H1 (cell line): ENCODE results near the gene ARPP21. TPM values are rescaled to one million over a fixed set of nuclear protein-coding genes. Genes with fewer than 3 reads are reported as not detected.

Source experiments
- BRCA1 ChIP-seq: IDR thresholded peaks from 2 replicates; pipeline ENCODE4 v1.6.1; 2012; ENCODE audit warnings: low read depth, low read length, improper control_type of control experiment
- CBX8 ChIP-seq: fragments of 300-800, 300-1000 bp; sonication (generic); IDR thresholded peaks from 2 replicates; pipeline ENCODE4 v1.7.1; 2016; ENCODE audit warnings: low read depth, low read length, borderline replicate concordance
- FOSL1 ChIP-seq: IDR thresholded peaks from 2 replicates; pipeline ENCODE4 v1.6.1; 2011; ENCODE audit warnings: mild to moderate bottlenecking, low read depth, low read length, moderate library complexity; ENCODE audit not compliant: insufficient read depth
- JUN ChIP-seq: IDR thresholded peaks from 2 replicates; pipeline ENCODE4 v1.6.1; 2011; ENCODE audit warnings: low read depth, mild to moderate bottlenecking, improper control_type of control experiment, low read length
- PHF8 ChIP-seq: fragments of 200-600 bp; sonication (generic); conservative IDR thresholded peaks from 2 replicates; pipeline ENCODE4 v1.7.1; 2012; ENCODE audit warnings: low read depth, mild to moderate bottlenecking, inconsistent platforms, low read length, moderate library complexity
- RXRA ChIP-seq: IDR thresholded peaks from 2 replicates; pipeline ENCODE4 v1.6.1; 2011; ENCODE audit warnings: low read depth, mild to moderate bottlenecking, low read length, moderate library complexity; ENCODE audit not compliant: insufficient read depth
- SIRT6 ChIP-seq: IDR thresholded peaks from one replicate; pipeline ENCODE4 v1.7.1; 2012; ENCODE audit warnings: low read length, inconsistent platforms
- SP2 ChIP-seq: IDR thresholded peaks from 2 replicates; pipeline ENCODE4 v1.6.1; 2012; ENCODE audit warnings: mild to moderate bottlenecking, low read length, inconsistent platforms
- ZNF274 ChIP-seq: IDR thresholded peaks from 2 replicates; pipeline ENCODE4 v1.7.0; 2012; ENCODE audit warnings: low read length, borderline replicate concordance; ENCODE audit errors: extremely low read depth
- polyA plus RNA-seq, 7 experiments: library from polyadenylated mRNA; depleted of rRNA in 3 of 7; stranded (reverse) in 5 of 7; unstranded in 2 of 7; fragments of >200 nt in 5 of 7; fragments of 200-250 nt in 2 of 7; gene quantifications; 1 replicate in 5 of 7; 2 replicates in 1 of 7; 4 replicates in 1 of 7; pipeline versions ENCODE4 v1.2.1 to v1.2.3, GENCODE V29; 2011 to 2013; ENCODE audit warnings: missing spikeins in 2 of 7, mixed read lengths in 2 of 7
- total RNA-seq: library from RNA; stranded (reverse); fragmentation: NEBNext Ultra II Directional; extraction: Animal tissue kit (Norgen Biotek cat#: 25700); gene quantifications from 2 replicates; pipeline ENCODE4 v1.2.1, GENCODE V29; 2021
- TF ChIP-seq, protein P1 (sequence below): fragments of 300-600 bp; sonication (generic); IDR thresholded peaks from 2 replicates; pipeline ENCODE4 v1.7.1; 2012; ENCODE audit warnings: low read length, moderate library complexity, mild to moderate bottlenecking, inconsistent platforms; ENCODE audit not compliant: insufficient replicate concordance
- TF ChIP-seq, protein P2 (sequence below): IDR thresholded peaks from 2 replicates; pipeline ENCODE4 v1.6.1; 2012; ENCODE audit warnings: low read length, inconsistent platforms

The ARPP21 gene
- total and polyA plus RNA-seq, 2 of the 8 experiments (the other 6 are each of a cell fraction or from before 2014, with no cell fraction given), result not detected

- TF ChIP-seq, protein P1, sequence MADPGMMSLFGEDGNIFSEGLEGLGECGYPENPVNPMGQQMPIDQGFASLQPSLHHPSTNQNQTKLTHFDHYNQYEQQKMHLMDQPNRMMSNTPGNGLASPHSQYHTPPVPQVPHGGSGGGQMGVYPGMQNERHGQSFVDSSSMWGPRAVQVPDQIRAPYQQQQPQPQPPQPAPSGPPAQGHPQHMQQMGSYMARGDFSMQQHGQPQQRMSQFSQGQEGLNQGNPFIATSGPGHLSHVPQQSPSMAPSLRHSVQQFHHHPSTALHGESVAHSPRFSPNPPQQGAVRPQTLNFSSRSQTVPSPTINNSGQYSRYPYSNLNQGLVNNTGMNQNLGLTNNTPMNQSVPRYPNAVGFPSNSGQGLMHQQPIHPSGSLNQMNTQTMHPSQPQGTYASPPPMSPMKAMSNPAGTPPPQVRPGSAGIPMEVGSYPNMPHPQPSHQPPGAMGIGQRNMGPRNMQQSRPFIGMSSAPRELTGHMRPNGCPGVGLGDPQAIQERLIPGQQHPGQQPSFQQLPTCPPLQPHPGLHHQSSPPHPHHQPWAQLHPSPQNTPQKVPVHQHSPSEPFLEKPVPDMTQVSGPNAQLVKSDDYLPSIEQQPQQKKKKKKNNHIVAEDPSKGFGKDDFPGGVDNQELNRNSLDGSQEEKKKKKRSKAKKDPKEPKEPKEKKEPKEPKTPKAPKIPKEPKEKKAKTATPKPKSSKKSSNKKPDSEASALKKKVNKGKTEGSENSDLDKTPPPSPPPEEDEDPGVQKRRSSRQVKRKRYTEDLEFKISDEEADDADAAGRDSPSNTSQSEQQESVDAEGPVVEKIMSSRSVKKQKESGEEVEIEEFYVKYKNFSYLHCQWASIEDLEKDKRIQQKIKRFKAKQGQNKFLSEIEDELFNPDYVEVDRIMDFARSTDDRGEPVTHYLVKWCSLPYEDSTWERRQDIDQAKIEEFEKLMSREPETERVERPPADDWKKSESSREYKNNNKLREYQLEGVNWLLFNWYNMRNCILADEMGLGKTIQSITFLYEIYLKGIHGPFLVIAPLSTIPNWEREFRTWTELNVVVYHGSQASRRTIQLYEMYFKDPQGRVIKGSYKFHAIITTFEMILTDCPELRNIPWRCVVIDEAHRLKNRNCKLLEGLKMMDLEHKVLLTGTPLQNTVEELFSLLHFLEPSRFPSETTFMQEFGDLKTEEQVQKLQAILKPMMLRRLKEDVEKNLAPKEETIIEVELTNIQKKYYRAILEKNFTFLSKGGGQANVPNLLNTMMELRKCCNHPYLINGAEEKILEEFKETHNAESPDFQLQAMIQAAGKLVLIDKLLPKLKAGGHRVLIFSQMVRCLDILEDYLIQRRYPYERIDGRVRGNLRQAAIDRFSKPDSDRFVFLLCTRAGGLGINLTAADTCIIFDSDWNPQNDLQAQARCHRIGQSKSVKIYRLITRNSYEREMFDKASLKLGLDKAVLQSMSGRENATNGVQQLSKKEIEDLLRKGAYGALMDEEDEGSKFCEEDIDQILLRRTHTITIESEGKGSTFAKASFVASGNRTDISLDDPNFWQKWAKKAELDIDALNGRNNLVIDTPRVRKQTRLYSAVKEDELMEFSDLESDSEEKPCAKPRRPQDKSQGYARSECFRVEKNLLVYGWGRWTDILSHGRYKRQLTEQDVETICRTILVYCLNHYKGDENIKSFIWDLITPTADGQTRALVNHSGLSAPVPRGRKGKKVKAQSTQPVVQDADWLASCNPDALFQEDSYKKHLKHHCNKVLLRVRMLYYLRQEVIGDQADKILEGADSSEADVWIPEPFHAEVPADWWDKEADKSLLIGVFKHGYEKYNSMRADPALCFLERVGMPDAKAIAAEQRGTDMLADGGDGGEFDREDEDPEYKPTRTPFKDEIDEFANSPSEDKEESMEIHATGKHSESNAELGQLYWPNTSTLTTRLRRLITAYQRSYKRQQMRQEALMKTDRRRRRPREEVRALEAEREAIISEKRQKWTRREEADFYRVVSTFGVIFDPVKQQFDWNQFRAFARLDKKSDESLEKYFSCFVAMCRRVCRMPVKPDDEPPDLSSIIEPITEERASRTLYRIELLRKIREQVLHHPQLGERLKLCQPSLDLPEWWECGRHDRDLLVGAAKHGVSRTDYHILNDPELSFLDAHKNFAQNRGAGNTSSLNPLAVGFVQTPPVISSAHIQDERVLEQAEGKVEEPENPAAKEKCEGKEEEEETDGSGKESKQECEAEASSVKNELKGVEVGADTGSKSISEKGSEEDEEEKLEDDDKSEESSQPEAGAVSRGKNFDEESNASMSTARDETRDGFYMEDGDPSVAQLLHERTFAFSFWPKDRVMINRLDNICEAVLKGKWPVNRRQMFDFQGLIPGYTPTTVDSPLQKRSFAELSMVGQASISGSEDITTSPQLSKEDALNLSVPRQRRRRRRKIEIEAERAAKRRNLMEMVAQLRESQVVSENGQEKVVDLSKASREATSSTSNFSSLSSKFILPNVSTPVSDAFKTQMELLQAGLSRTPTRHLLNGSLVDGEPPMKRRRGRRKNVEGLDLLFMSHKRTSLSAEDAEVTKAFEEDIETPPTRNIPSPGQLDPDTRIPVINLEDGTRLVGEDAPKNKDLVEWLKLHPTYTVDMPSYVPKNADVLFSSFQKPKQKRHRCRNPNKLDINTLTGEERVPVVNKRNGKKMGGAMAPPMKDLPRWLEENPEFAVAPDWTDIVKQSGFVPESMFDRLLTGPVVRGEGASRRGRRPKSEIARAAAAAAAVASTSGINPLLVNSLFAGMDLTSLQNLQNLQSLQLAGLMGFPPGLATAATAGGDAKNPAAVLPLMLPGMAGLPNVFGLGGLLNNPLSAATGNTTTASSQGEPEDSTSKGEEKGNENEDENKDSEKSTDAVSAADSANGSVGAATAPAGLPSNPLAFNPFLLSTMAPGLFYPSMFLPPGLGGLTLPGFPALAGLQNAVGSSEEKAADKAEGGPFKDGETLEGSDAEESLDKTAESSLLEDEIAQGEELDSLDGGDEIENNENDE, result no peak
- TF ChIP-seq CBX8, result no peak
- TF ChIP-seq ZNF274, result no peak
- no peak for TF ChIP-seq RXRA
- TF ChIP-seq, protein P2, sequence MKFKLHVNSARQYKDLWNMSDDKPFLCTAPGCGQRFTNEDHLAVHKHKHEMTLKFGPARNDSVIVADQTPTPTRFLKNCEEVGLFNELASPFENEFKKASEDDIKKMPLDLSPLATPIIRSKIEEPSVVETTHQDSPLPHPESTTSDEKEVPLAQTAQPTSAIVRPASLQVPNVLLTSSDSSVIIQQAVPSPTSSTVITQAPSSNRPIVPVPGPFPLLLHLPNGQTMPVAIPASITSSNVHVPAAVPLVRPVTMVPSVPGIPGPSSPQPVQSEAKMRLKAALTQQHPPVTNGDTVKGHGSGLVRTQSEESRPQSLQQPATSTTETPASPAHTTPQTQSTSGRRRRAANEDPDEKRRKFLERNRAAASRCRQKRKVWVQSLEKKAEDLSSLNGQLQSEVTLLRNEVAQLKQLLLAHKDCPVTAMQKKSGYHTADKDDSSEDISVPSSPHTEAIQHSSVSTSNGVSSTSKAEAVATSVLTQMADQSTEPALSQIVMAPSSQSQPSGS, result no peak
- TF ChIP-seq PHF8, result no peak
- no peak for TF ChIP-seq JUN
- TF ChIP-seq SIRT6, result no peak
- no peak for TF ChIP-seq BRCA1
- TF ChIP-seq FOSL1, result no peak
- TF ChIP-seq SP2, result no peak
These were observed 122.0 kb downstream of the ARPP21 start (continued) for GRCh38 chr3:35761311-35761710.
